Astrocyte (in vitro differentiated cells and primary cell): ENCODE results near the gene GPX1. TPM values are rescaled to one million over a fixed set of nuclear protein-coding genes. Genes with fewer than 3 reads are reported as not detected.

Source experiments
- DNase-seq: peaks from one replicate; pipeline ENCODE4 v3.0.0-alpha.2; 2010; ENCODE audit warnings: low read depth
- FAIRE-seq: peaks from 2 replicates; lab custom pipeline; 2011; peaks lifted over from hg19 to GRCh38; lab: Jason Lieb, UNC
- H2AFZ ChIP-seq: 2 replicates; pipeline ENCODE4 v1.6.0; 2012; ENCODE audit warnings: low read depth, low read length, inconsistent platforms
- H3K27ac ChIP-seq: 2 replicates; pipeline ENCODE4 v1.5.1; 2011; ENCODE audit warnings: low read depth, low read length, inconsistent platforms
- H3K27me3 ChIP-seq: 2 replicates; pipeline ENCODE4 v1.6.0; 2011; ENCODE audit warnings: low read length, inconsistent platforms; ENCODE audit not compliant: insufficient read depth
- H3K36me3 ChIP-seq: 2 replicates; pipeline ENCODE4 v1.5.1; 2011; ENCODE audit warnings: low read length, inconsistent platforms; ENCODE audit not compliant: insufficient read depth
- H3K4me1 ChIP-seq: 2 replicates; pipeline ENCODE4 v1.5.1; 2011; ENCODE audit warnings: low read length, inconsistent platforms; ENCODE audit not compliant: insufficient read depth
- H3K4me2 ChIP-seq: 2 replicates; pipeline ENCODE4 v1.6.0; 2012; ENCODE audit warnings: low read length, inconsistent platforms
- H3K4me3 ChIP-seq: 2 replicates; pipeline ENCODE4 v1.5.1; 2011; ENCODE audit warnings: low read depth, mild to moderate bottlenecking, low read length, inconsistent platforms; ENCODE audit not compliant: insufficient read depth
- H3K79me2 ChIP-seq: 2 replicates; pipeline ENCODE4 v1.6.0; 2012; ENCODE audit warnings: mild to moderate bottlenecking, low read length, inconsistent platforms; ENCODE audit not compliant: insufficient read depth
- H3K9ac ChIP-seq: 2 replicates; pipeline ENCODE4 v1.6.0; 2012; ENCODE audit warnings: mild to moderate bottlenecking, low read length, inconsistent platforms
- H3K9me3 ChIP-seq: 2 replicates; pipeline ENCODE4 v1.5.1; 2012; ENCODE audit warnings: low read depth, mild to moderate bottlenecking, low read length, inconsistent platforms; ENCODE audit not compliant: insufficient read depth
- H4K20me1 ChIP-seq: 2 replicates; pipeline ENCODE4 v1.6.0; 2012; ENCODE audit warnings: low read length, inconsistent platforms; ENCODE audit not compliant: insufficient read depth
- H3K27ac Mint-ChIP-seq: one replicate; pipeline ENCODE4 v1.8.0; 2021; ENCODE audit warnings: mild to moderate bottlenecking, mixed read lengths; ENCODE audit not compliant: unreplicated experiment
- H3K27me3 Mint-ChIP-seq: one replicate; pipeline ENCODE4 v1.8.0; 2021; ENCODE audit warnings: low read depth, mixed read lengths; ENCODE audit not compliant: unreplicated experiment
- H3K36me3 Mint-ChIP-seq: one replicate; pipeline ENCODE4 v1.8.0; 2021; ENCODE audit warnings: low read depth, mixed read lengths; ENCODE audit not compliant: unreplicated experiment
- H3K4me1 Mint-ChIP-seq: one replicate; pipeline ENCODE4 v1.8.0; 2021; ENCODE audit warnings: low read depth, mixed read lengths; ENCODE audit not compliant: unreplicated experiment
- H3K4me3 Mint-ChIP-seq: one replicate; pipeline ENCODE4 v1.8.0; 2021; ENCODE audit warnings: mild to moderate bottlenecking, moderate library complexity, mixed read lengths; ENCODE audit not compliant: unreplicated experiment
- H3K9me3 Mint-ChIP-seq: one replicate; pipeline ENCODE4 v1.8.0; 2021; ENCODE audit warnings: mild to moderate bottlenecking, mixed read lengths; ENCODE audit not compliant: unreplicated experiment
- EZH2 ChIP-seq: IDR thresholded peaks from 2 replicates; pipeline ENCODE4 v1.6.1; 2012; ENCODE audit warnings: mild to moderate bottlenecking, low read length, inconsistent platforms; ENCODE audit not compliant: insufficient read depth
- total RNA-seq: library from RNA; stranded (reverse); gene quantifications from 2 replicates; pipeline ENCODE4 v1.2.1, GENCODE V29; 2021
- TF ChIP-seq, protein P1 (sequence below): IDR thresholded peaks from 2 replicates; pipeline ENCODE4 v1.5.1; 2011; ENCODE audit warnings: low read depth, mild to moderate bottlenecking, inconsistent platforms, low read length, moderate library complexity; ENCODE audit not compliant: insufficient read depth

GPX1 gene
- total RNA-seq, 1 donor from 2014 or later, result 268 TPM

DNA sequence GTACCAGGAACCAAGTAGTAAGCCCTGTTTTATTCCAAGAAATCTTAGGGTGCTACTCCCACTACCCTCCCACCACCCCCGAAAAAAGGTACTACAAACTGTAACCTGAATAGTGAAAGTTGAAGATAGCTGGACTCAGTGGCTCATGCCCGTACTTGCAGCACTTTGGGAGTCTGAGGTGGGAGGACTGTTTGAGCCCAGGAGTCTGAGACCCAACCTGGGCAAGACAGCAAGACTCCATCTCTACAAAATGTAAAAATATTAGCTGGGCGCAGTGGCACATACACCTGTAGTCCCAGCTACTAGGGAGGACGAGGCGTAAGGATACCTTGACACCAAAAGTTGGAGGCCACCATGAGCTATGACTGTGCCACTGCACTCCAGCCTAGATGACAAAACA, 45.7 kb upstream of the GPX1 start:
- DNase-seq (no peak), FAIRE-seq (no peak)
- Histone ChIP-seq H3K27me3 (no peaks in the 10 kb centered on the region), H3K9me3 (no peaks in the 10 kb centered on the region), H3K36me3 (peaks cover 10% of the 10 kb centered on the region), H2AFZ (no peak overlapping the region), H3K9ac (no peak overlapping the region), H3K4me1 (peaks cover 9% of the 10 kb centered on the region), H4K20me1 (peaks cover 96% of the 10 kb centered on the region), H3K79me2 (peaks cover 99% of the 10 kb centered on the region), H3K4me3 (no peak overlapping the region), H3K27ac (no peak overlapping the region), H3K4me2 (no peak overlapping the region)
- Mint-ChIP-seq H3K27me3 (no peaks in the 10 kb centered on the region), H3K9me3 (no peaks in the 10 kb centered on the region), H3K27ac (no peak overlapping the region), H3K36me3 (peaks cover 2% of the 10 kb centered on the region), H3K4me3 (no peak overlapping the region), H3K4me1 (peaks cover 19% of the 10 kb centered on the region)
- TF ChIP-seq, protein P1, sequence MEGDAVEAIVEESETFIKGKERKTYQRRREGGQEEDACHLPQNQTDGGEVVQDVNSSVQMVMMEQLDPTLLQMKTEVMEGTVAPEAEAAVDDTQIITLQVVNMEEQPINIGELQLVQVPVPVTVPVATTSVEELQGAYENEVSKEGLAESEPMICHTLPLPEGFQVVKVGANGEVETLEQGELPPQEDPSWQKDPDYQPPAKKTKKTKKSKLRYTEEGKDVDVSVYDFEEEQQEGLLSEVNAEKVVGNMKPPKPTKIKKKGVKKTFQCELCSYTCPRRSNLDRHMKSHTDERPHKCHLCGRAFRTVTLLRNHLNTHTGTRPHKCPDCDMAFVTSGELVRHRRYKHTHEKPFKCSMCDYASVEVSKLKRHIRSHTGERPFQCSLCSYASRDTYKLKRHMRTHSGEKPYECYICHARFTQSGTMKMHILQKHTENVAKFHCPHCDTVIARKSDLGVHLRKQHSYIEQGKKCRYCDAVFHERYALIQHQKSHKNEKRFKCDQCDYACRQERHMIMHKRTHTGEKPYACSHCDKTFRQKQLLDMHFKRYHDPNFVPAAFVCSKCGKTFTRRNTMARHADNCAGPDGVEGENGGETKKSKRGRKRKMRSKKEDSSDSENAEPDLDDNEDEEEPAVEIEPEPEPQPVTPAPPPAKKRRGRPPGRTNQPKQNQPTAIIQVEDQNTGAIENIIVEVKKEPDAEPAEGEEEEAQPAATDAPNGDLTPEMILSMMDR, result no peak
- no peak for TF ChIP-seq EZH2

DNA sequence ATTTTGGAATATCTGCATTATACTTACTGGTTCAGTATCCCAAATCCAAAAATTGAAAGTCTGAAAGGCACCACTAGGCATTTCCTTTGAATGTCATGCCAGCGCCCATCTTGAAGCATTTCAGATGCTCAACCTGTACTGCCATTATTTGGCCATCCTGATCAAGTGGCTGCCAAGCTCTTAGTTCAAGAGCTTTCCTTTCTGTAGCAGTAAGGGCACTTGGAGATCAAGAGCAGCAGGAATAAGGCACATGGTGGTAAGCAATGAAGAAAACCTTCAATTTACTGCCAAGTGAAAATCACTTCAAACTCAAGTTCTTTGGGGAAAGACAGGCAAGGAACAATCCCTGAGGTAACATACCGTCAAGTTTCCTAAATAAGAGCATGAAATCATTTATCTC, 43.6 kb upstream of the GPX1 start:
- DNase-seq, result no peak
- FAIRE-seq, result no peak
- Histone ChIP-seq H3K4me3 (no peak overlapping the region), H3K9me3 (no peaks in the 10 kb centered on the region), H3K4me2 (no peak overlapping the region), H3K27ac (no peak overlapping the region), H3K27me3 (no peaks in the 10 kb centered on the region), H3K9ac (no peak overlapping the region), H2AFZ (no peak overlapping the region), H4K20me1 (peaks cover 96% of the 10 kb centered on the region), H3K4me1 (peaks cover 7% of the 10 kb centered on the region), H3K79me2 (peaks cover 99% of the 10 kb centered on the region), H3K36me3 (peaks cover 10% of the 10 kb centered on the region)
- no peak for TF ChIP-seq EZH2
- TF ChIP-seq, protein P1, result no peak
- H3K27ac Mint-ChIP-seq, result no peak overlapping the region
- peaks cover 21% of the 10 kb centered on the region for H3K4me1 Mint-ChIP-seq
- peaks cover 2% of the 10 kb centered on the region for H3K36me3 Mint-ChIP-seq
- no peaks in the 10 kb centered on the region for H3K9me3 Mint-ChIP-seq
- H3K27me3 Mint-ChIP-seq, result no peaks in the 10 kb centered on the region
- no peak overlapping the region for H3K4me3 Mint-ChIP-seq

DNA sequence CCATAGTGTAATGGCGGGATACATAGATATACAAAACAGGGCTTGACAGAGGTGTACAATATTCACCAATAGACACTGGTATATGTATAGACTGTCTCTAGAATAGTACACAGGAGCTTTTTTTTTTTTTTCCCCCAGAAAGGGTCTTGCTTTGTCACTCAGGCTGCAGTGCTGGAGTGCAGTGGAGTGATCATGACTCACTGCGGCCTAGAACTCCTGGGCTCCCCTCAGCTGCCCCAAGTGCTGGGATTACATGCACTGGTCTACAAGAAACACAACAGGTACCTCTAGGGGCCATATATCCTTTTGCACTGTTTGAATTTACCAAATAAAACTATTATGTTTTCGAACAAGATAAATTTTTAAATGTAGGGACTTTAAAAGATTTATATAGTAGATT, 41.3 kb upstream of the GPX1 start:
- peak overlapping the region; percentile 50 for H3K4me3 Mint-ChIP-seq
- Histone ChIP-seq H2AFZ (no peak overlapping the region), H3K9me3 (no peaks in the 10 kb centered on the region), H3K4me3 (no peak overlapping the region), H3K27ac (no peak overlapping the region), H3K36me3 (peaks cover 14% of the 10 kb centered on the region), H3K79me2 (peaks cover 99% of the 10 kb centered on the region), H4K20me1 (peaks cover 97% of the 10 kb centered on the region), H3K9ac (no peak overlapping the region), H3K4me1 (peaks cover 5% of the 10 kb centered on the region), H3K27me3 (no peaks in the 10 kb centered on the region), H3K4me2 (peak overlapping the region; percentile 8)
- DNase-seq (peak; percentile 40), FAIRE-seq (no peak)
- H3K36me3 Mint-ChIP-seq, result peaks cover 8% of the 10 kb centered on the region
- H3K9me3 Mint-ChIP-seq, result no peaks in the 10 kb centered on the region
- H3K27me3 Mint-ChIP-seq, result no peaks in the 10 kb centered on the region
- peak overlapping the region; percentile 2 for H3K27ac Mint-ChIP-seq
- peaks cover 21% of the 10 kb centered on the region for H3K4me1 Mint-ChIP-seq
- no peak for TF ChIP-seq EZH2
- TF ChIP-seq, protein P1, result no peak
